Measurements from ENCODE around the gene FANCM.
"Not testable (repeated sequence)": the region's sequence is repeated elsewhere in the genome, so short reads cannot be mapped to it uniquely, and the experiment has no call there.

FANCM gene

DNA sequence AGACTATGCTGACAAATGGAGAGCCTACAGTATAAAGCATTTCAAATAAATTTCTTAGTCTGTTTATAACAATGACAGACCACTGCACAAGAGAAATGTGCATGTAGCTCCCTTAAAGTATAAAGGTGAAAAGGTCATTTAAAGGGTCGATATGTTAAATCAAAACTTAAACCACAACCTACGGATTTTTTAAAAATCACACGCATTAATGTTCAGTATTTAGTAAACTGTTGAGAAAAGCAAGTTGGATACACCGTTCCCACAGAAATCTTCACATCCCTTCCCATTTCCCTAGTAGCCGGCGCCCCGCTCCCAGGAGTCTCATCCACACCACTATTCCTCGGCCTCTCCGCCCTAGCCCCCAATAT is 2.1 kb upstream of the FANCM start:
- no peaks in the 10 kb centered on the region for H3K36me3 Mint-ChIP-seq
- H3K27ac Mint-ChIP-seq, result peak overlapping the region; percentile 97
- H3K4me3 Mint-ChIP-seq, result peak overlapping the region; percentile 100
- no peaks in the 10 kb centered on the region for H3K9me3 Mint-ChIP-seq
- peaks cover 50% of the 10 kb centered on the region for H3K4me1 Mint-ChIP-seq
- H3K27me3 Mint-ChIP-seq, result no peaks in the 10 kb centered on the region

DNA sequence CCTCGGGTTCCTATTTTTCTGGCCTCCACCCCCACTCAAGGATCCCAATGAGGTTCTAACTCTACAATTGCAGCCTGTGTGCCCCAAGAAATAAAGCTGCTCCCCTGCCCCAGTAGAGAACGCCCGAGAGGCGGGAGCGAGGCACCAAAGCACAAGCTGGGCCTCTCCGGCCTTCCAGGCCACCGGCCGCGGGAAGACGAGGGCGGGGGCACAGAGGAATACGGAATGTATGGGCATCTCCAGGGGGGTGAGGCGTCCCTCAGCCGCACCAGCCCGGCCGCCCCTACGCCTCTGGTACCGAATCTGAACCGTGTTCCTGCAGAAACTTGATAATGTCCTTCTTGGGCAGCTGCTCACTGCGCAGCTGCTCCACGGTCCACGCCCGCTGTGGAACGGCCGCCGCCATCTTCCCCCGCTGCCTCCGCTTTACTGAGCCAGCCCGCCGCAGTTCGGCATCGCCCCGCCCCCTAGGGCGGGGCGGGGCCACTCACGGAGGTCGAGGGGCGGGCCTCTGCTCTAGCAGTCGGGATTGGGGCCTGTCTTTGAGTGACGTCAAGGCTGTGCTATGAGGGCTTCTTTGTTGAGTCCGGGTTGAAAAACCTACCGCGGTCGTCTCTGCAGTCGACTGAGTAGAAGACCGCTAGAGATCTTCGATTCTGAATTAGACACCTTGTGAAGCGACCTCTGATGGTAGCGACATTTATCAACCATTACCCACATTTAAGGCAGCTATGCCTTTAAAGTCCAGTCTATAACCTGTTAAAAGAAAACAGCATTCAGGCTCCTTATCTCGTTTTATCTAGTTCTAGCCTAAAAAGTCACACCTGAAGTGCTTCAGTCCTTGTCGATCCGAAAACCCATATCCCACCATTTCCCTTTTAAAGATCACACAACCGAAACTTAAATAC is 1.4 kb upstream of the FANCM start, which contains the start of gene FKBP3:
Gene FKBP3, minus strand, starts transcription at position 431 of the 908 bp plus-strand sequence. Its CDS starts 25 bp downstream, at position 406.
- Mint-ChIP-seq H3K27me3 (no peaks in the 10 kb centered on the region), H3K36me3 (no peaks in the 10 kb centered on the region), H3K4me1 (peaks cover 56% of the 10 kb centered on the region), H3K4me3 (peak within 1 kb of the TSS; percentile 100), H3K9me3 (no peaks in the 10 kb centered on the region), H3K27ac (peak within 1 kb of the TSS; percentile 97)

DNA sequence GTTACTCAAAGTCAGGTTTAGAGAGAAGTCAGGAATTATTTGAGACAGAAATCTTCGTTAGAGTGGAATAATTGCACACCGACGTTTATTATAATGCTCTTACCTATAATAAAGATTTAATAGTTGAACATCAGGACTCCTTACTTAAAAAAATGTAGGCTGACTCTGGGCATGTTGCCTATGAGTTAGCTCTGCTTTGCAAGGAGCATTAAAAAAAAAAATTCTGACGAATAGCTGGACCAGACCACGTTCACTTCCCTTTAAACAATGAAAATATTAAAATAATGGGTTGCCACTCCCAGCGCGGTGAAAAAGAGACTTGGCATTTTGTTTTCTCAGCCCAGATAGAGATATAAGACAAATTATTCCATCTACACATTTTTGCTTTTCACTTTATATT is 574 bp upstream of the FANCM start:
- Mint-ChIP-seq H3K27ac (peak overlapping the region; percentile 97), H3K9me3 (no peaks in the 10 kb centered on the region), H3K4me1 (peaks cover 55% of the 10 kb centered on the region), H3K36me3 (no peaks in the 10 kb centered on the region), H3K27me3 (no peaks in the 10 kb centered on the region), H3K4me3 (peak overlapping the region; percentile 100)

DNA sequence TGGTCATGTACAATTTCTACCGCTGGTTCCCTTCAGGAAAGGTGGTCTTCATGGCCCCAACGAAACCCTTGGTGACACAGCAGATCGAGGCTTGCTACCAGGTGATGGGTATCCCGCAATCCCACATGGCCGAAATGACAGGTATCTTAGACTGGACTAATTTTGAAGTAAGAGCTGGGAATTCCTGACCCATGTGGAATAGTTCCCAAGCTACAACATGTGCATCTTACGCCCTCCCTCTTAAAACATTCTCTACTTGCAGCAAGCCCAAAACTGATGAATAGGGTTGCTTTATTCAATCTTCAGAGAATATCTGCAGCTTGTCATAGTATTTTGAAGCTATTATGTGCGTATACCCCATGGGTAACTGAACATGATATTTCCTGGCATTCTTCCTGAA is 669 bp downstream of the FANCM start:
- Mint-ChIP-seq H3K27ac (peak overlapping the region; percentile 92), H3K4me3 (peak overlapping the region; percentile 100), H3K36me3 (no peaks in the 10 kb centered on the region), H3K27me3 (no peaks in the 10 kb centered on the region), H3K4me1 (peaks cover 54% of the 10 kb centered on the region), H3K9me3 (no peaks in the 10 kb centered on the region)

DNA sequence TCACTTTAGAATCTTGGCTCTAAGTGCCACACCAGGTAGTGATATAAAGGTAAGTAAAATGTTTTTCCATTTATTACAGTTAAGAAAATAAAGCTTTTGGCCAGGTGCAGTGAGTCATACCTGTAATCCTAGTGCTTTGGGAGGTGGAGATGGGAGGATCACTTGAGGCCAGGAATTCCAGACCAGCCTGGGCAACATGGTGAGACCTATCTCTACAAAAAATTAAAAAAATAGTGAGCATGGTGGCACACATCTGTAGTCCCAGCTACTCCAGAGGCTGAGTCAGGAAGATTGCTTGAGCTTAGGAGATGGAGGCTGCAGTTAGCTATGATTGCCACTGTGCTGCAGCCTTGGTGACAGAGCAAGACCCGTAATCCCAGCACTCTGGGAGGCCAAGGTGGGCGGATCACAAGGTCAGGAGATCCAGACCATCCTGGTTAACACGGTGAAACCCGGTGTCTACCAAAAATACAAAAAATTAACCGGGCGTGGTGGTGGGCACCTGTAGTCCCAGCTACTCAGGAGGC is 5.0 kb downstream of the FANCM start:
- Mint-ChIP-seq H3K27ac (no peak overlapping the region), H3K9me3 (no peaks in the 10 kb centered on the region), H3K4me1 (peaks cover 38% of the 10 kb centered on the region)

DNA sequence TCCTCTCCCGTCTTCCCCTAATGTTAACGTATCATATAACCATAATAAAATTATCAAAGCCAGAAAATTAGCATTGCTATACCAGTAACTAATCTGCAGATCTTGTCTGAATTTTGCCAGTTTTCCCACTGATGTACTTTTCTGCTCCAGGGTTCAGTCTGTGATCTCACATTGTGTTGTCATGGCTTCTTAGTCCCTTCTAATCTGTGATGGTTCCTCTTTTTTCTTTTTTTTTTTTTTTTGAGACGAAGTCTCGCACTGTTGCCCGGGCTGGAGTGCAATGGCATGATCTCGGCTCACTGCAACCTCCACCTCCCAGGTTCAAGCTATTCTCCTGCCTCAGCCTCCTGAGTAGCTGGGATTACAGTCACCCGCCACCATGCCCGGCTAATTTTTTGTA is 6.4 kb downstream of the FANCM start:
- not testable (repeated sequence) for H3K9me3 Mint-ChIP-seq, H3K27ac Mint-ChIP-seq, H3K4me3 Mint-ChIP-seq, H3K27me3 Mint-ChIP-seq, H3K36me3 Mint-ChIP-seq
- H3K4me1 Mint-ChIP-seq, result peaks cover 31% of the 10 kb centered on the region

More for the DNA sequence above, 5.0 kb downstream of the FANCM start:
- H3K27me3 Mint-ChIP-seq, result no peaks in the 10 kb centered on the region
- no peak overlapping the region for H3K4me3 Mint-ChIP-seq
- H3K36me3 Mint-ChIP-seq, result peaks cover 5% of the 10 kb centered on the region

DNA sequence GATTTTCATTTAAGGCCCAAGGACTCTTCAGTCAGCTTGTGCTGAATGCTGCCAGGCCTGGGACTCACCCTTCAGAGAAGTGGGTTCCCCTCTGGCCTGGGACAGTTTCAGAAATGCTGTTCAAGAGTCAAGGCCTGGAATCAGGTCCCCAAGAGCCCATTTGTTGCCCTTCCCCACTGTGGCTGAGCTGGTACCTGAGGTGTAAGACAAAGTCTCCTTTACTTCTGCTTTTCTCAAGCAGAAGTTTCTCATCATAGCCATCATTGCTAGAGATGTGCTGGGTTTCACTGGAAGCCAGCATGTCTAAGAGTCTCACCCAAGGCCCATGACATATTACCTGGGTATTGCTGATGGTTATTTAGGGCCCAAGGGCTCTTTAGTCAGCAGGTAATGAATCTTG is 8.9 kb downstream of the FANCM start:
- Mint-ChIP-seq H3K9me3 (no peaks in the 10 kb centered on the region), H3K4me3 (no peak overlapping the region), H3K27ac (no peak overlapping the region), H3K36me3 (peaks cover 7% of the 10 kb centered on the region), H3K27me3 (no peaks in the 10 kb centered on the region), H3K4me1 (peaks cover 11% of the 10 kb centered on the region)

DNA sequence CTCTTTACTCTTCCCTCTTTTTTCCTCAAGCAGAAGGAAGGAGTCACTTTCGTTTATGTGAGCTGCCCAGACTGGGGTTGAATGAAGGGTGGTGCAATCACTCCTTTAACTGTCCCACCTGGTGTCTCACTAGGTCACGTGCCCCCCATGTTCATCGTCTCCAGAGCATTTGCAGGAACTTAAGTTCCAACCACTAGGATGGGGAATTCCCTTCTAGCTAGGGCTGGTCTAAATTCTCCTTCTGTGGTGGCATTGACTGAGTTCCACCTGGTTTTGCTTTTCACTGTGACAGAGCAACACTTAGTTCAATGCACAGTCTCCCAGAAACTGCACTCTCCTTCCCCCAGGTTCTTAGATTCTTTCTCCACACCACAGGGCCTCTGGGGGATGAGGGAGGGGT is 9.5 kb downstream of the FANCM start:
- Mint-ChIP-seq H3K9me3 (no peaks in the 10 kb centered on the region), H3K4me1 (peaks cover 9% of the 10 kb centered on the region), H3K36me3 (peaks cover 7% of the 10 kb centered on the region), H3K27me3 (no peaks in the 10 kb centered on the region), H3K27ac (no peak overlapping the region), H3K4me3 (no peak overlapping the region)

DNA sequence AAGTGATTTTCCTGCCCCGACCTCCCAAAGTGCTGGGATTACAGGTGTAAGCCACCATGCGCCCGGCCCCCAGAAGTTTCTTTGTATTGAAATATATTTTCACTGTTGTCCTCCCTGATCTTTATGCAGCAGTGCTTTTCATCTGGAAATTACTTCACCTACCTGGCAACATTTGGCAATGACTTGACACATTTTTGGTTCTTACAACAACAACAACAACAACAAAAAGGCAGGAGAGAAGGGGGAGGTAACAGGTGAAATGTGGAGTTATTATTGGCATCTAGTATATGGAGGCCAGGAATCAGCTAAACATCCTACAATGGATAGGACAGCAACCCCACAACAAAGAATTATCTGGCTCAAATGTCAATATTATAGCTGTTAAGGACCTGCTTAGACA is 13.9 kb downstream of the FANCM start:
- H3K4me1 Mint-ChIP-seq, result no peaks in the 10 kb centered on the region
- H3K4me3 Mint-ChIP-seq, result no peak overlapping the region
- H3K9me3 Mint-ChIP-seq, result no peaks in the 10 kb centered on the region
- H3K27ac Mint-ChIP-seq, result no peak overlapping the region
- H3K27me3 Mint-ChIP-seq, result no peaks in the 10 kb centered on the region
- H3K36me3 Mint-ChIP-seq, result peaks cover 8% of the 10 kb centered on the region

DNA sequence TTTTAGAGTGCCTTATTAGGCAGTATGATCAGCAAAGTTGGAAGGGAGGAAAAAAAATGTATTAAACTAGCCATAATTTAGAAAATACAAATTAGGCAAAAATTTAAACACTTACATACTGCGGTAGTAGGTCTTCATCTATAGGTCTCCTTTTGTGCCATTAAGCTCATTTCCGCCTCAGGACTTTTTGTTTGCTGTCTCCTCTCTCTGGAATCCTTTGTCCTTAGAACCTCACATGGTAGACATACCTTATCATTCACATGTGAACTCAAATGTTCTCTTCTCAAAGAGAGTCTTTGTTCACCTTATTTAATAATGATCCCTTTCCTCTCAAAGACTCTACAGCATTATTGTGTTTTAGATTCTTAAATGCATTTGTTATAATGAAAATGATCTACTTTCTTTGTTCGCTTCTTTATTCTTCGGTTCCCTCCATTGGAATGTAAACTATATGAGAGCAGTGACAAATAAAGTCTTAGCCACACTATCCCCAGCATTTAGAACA is 14.7 kb downstream of the FANCM start:
- Mint-ChIP-seq H3K27ac (no peak overlapping the region), H3K4me3 (no peak overlapping the region), H3K36me3 (peaks cover 8% of the 10 kb centered on the region), H3K27me3 (no peaks in the 10 kb centered on the region), H3K4me1 (no peaks in the 10 kb centered on the region), H3K9me3 (no peaks in the 10 kb centered on the region)

DNA sequence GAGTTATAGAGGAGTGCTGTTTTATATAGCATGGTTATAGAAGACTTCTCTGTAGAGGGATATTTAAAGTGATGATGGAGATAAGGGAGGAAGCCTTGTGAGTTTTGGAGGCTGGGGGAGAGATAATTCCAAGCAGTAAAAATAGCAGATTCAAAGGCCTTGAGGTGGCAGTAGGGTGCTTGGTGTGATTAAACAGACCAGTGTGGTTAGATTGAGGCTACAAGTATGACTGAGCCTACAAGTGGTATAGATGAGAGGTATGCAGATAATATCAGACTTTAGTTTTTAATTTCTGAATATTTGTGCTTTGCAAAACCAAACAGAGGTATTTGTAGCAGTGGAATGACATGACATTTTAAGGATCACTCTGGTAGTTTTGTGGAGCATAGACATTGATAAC is 20.3 kb downstream of the FANCM start:
- peaks cover 3% of the 10 kb centered on the region for H3K36me3 Mint-ChIP-seq
- H3K4me1 Mint-ChIP-seq, result no peaks in the 10 kb centered on the region
- no peak overlapping the region for H3K27ac Mint-ChIP-seq
- H3K4me3 Mint-ChIP-seq, result no peak overlapping the region
- H3K27me3 Mint-ChIP-seq, result no peaks in the 10 kb centered on the region
- no peaks in the 10 kb centered on the region for H3K9me3 Mint-ChIP-seq

DNA sequence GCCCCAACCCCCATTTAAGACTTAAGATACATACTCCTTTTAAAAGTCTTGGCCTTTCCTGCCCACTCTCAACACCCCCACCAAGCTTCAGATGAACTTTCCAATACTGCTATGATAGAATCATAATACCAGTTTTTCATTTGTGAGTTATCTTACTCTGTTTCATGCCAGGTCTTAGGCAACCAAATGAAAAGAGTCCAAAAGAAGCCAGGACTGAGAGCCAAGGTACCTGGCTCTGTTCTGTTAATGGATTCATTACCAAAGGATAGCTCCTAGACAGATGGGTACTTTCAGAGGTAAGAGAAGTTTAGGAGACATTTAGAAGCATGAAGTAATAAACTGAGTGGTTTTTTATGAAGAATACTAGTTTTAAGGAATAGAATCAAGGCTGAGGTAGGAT is 34.2 kb downstream of the FANCM start:
- H3K27me3 Mint-ChIP-seq, result no peaks in the 10 kb centered on the region
- no peak overlapping the region for H3K4me3 Mint-ChIP-seq
- no peaks in the 10 kb centered on the region for H3K9me3 Mint-ChIP-seq
- peaks cover 9% of the 10 kb centered on the region for H3K36me3 Mint-ChIP-seq
- H3K27ac Mint-ChIP-seq, result no peak overlapping the region
- no peaks in the 10 kb centered on the region for H3K4me1 Mint-ChIP-seq

DNA sequence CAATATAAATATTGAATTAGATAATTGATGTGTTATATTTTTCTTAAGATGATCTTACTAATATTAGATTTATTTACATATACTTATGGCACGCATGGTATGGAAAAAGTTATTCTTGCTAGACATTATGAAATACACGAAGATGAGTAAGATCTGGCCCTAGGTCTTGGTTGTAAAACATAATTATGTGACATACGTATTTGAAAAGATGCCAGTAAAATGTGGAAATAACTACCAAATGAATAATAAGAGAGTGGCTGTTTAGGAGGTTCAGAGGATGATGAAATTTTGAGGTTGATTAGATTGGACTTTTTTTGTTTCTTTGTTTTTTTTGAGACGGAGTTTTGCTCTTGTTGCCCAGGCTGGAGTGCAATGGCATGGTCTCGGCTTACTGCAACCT is 41.3 kb downstream of the FANCM start:
- Mint-ChIP-seq H3K27ac (no peak overlapping the region), H3K36me3 (peaks cover 13% of the 10 kb centered on the region), H3K4me1 (no peaks in the 10 kb centered on the region), H3K27me3 (no peaks in the 10 kb centered on the region), H3K4me3 (no peak overlapping the region), H3K9me3 (no peaks in the 10 kb centered on the region)

DNA sequence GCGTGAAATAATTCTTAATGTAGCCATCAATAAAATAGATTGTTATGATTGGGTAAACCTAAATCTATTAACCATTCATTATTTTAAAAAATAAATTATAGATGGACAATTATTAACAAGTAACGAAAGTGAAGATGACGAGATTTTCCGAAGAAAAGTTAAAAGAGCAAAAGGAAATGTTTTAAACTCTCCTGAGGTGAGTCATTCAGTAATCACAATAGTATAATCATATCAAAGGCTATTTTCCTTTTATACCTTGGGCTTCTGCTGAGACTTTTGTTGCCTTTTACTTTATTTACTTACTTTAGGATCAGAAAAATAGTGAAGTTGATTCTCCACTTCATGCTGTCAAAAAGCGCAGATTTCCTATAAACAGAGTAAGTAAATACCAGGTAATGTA is 45.6 kb downstream of the FANCM start:
- Mint-ChIP-seq H3K27ac (no peak overlapping the region), H3K4me3 (no peak overlapping the region), H3K9me3 (no peaks in the 10 kb centered on the region), H3K4me1 (no peaks in the 10 kb centered on the region), H3K36me3 (peaks cover 7% of the 10 kb centered on the region), H3K27me3 (no peaks in the 10 kb centered on the region)

DNA sequence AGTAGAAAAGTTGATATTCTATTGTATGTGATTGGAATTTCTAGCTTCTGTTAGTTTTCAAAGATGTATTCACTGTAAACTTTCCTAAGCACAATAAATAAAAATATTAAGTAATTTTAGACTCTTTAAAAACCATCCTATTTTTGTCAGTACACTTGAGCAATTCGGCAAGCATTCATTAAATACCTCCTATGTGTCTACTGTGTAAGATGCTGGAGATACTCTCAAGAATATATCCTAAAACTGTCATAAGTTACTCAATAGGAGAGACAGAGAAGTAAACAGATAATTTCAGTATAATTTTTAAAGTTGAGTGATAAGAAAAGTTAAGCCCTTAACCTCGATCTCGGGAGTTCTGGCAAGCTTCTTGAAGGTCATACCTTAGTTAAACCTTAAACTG is 46.1 kb downstream of the FANCM start:
- H3K4me3 Mint-ChIP-seq, result no peak overlapping the region
- no peaks in the 10 kb centered on the region for H3K9me3 Mint-ChIP-seq
- no peak overlapping the region for H3K27ac Mint-ChIP-seq
- peaks cover 6% of the 10 kb centered on the region for H3K36me3 Mint-ChIP-seq
- H3K4me1 Mint-ChIP-seq, result no peaks in the 10 kb centered on the region
- no peaks in the 10 kb centered on the region for H3K27me3 Mint-ChIP-seq

DNA sequence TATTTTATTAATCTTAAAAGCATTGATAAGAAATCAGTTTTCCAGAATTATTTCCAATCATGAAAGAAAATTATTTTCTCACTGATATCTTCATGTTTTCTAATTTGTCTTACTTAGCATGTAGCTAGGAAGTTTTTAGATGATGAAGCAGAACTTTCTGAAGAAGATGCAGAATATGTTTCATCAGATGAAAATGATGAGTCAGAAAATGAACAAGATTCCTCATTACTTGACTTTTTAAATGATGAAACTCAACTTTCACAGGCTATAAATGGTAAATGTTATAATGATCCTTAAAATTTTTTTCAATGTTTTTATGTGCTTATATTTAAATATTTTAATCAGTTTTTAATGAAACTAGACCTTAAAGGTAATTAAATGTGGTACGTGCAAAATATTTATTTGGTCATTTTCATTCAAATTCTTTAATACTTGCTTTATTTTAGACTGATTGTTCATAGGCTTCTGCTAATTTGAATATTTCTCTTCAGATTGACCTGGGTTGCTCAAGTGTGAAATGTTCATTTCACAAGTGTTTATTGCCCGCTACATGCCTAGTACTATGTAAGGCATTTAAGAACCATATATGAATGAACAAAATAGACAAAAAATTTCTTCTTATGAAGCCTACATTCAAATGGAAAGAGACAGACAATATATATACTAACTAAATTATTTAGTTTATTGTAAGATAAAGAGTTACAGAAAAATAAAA is 49.5 kb downstream of the FANCM start:
- Mint-ChIP-seq H3K27ac (no peak overlapping the region), H3K4me1 (no peaks in the 10 kb centered on the region), H3K9me3 (no peaks in the 10 kb centered on the region), H3K36me3 (peaks cover 9% of the 10 kb centered on the region), H3K4me3 (no peak overlapping the region), H3K27me3 (no peaks in the 10 kb centered on the region)

Data from activated naive CD4-positive, alpha-beta T cell treated with anti-CD3 and anti-CD28 coated beads, Interleukin-2, amount 50 U/mL, for 24 hours (primary cell).